Measurements from ENCODE around the gene ZNF407. TPM values are rescaled to one million over a fixed set of nuclear protein-coding genes. Genes with fewer than 3 reads are reported as not detected.

The ZNF407 gene
- total RNA-seq, 6 experiments from 2014 or later, result 4.3 to 8.0 (median 5.7) TPM

- Histone ChIP-seq H3K27ac (no peak overlapping the region), H3K4me1 (no peaks in the 10 kb centered on the region), H3K36me3 (no peaks in the 10 kb centered on the region), H3K27me3 (no peaks in the 10 kb centered on the region), H3K9me3 (no peaks in the 10 kb centered on the region), H3K4me3 (no peak overlapping the region)
- ATAC-seq (no peak), DNase-seq (no peak)
- TF ChIP-seq, protein P1, sequence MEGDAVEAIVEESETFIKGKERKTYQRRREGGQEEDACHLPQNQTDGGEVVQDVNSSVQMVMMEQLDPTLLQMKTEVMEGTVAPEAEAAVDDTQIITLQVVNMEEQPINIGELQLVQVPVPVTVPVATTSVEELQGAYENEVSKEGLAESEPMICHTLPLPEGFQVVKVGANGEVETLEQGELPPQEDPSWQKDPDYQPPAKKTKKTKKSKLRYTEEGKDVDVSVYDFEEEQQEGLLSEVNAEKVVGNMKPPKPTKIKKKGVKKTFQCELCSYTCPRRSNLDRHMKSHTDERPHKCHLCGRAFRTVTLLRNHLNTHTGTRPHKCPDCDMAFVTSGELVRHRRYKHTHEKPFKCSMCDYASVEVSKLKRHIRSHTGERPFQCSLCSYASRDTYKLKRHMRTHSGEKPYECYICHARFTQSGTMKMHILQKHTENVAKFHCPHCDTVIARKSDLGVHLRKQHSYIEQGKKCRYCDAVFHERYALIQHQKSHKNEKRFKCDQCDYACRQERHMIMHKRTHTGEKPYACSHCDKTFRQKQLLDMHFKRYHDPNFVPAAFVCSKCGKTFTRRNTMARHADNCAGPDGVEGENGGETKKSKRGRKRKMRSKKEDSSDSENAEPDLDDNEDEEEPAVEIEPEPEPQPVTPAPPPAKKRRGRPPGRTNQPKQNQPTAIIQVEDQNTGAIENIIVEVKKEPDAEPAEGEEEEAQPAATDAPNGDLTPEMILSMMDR (IDR thresholded peaks at IDR 0.05), result no peak
- TF ChIP-seq POLR2A (IDR thresholded peaks at IDR 0.05), result no peak
- 90% methylated on average over 8 of the region's 17 CpGs for WGBS (ENCODE audit: insufficient coverage, low coverage, low lambda C conversion rate, missing lambda C conversion rate)
- intact Hi-C loops (cut with DNase I), result no loop called here
Observed at GRCh38 chr18:74914052-74914591, 316.5 kb downstream of the ZNF407 start.

DNA sequence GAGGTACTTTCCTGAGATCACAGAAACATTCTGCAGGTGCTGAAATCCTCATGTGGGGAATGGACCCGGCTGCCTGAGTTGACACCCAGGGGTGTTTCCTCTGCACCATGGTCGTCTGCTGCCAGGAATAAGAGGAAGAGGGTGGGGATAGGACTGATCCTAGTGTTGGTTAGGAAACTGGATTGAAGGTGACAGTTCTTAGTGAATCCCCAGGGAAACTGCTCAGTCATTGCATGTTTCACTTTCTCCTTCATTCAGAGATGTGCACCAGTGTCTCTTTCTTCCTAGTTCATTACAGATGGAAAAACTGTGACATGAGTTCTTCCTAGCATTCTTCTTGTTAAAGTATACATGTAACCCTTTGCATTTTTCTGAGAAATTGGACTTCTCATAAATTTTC lies 317.0 kb downstream of the ZNF407 start:
- ATAC-seq, result no peak
- no peak overlapping the region for H3K27ac ChIP-seq
- 76% methylated on average over 2 of the region's 2 CpGs for WGBS (ENCODE audit: insufficient coverage, low coverage, low lambda C conversion rate, missing lambda C conversion rate)

GRCh38 chr18:74916773-74917393 lies 319.2 kb downstream of the ZNF407 start:
- no peak for TF ChIP-seq POLR2A (IDR thresholded peaks at IDR 0.05)
- TF ChIP-seq, protein P1 (IDR thresholded peaks at IDR 0.05), result no peak
- ATAC-seq, result no peak
- no peaks in the 10 kb centered on the region for H3K9me3 ChIP-seq
- WGBS (ENCODE audit: insufficient coverage, low coverage, low lambda C conversion rate, missing lambda C conversion rate), result 56% methylated on average over 5 of the region's 5 CpGs
- intact Hi-C loops (cut with DNase I), result no loop called here
- no peak overlapping the region for H3K27ac ChIP-seq
- H3K36me3 ChIP-seq, result no peaks in the 10 kb centered on the region
- H3K27me3 ChIP-seq, result no peaks in the 10 kb centered on the region
- no peak for DNase-seq
- H3K4me3 ChIP-seq, result no peak overlapping the region
- no peaks in the 10 kb centered on the region for H3K4me1 ChIP-seq

More for the DNA sequence above, 317.0 kb downstream of the ZNF407 start:
- Histone ChIP-seq H3K27me3 (no peaks in the 10 kb centered on the region), H3K9me3 (no peaks in the 10 kb centered on the region), H3K36me3 (no peaks in the 10 kb centered on the region), H3K4me1 (no peaks in the 10 kb centered on the region), H3K4me3 (no peak overlapping the region)
- TF ChIP-seq, protein P1 (IDR thresholded peaks at IDR 0.05), result no peak
- TF ChIP-seq POLR2A (IDR thresholded peaks at IDR 0.05), result no peak
- intact Hi-C loops (cut with DNase I), result no loop called here
- no peak for DNase-seq

GRCh38 chr18:74918276-74918790 lies 320.7 kb downstream of the ZNF407 start:
- ATAC-seq (no peak), DNase-seq (no peak)
- Histone ChIP-seq H3K27ac (no peak overlapping the region), H3K9me3 (no peaks in the 10 kb centered on the region), H3K4me1 (no peaks in the 10 kb centered on the region), H3K36me3 (no peaks in the 10 kb centered on the region), H3K4me3 (no peak overlapping the region), H3K27me3 (no peaks in the 10 kb centered on the region)
- 98% methylated on average over 3 of the region's 3 CpGs for WGBS (ENCODE audit: insufficient coverage, low coverage, low lambda C conversion rate, missing lambda C conversion rate)
- TF ChIP-seq POLR2A (IDR thresholded peaks at IDR 0.05), result no peak
- TF ChIP-seq, protein P1 (IDR thresholded peaks at IDR 0.05), result no peak
- intact Hi-C loops (cut with DNase I), result no loop called here
